ENCODE data around the gene CLDN19. TPM values are rescaled to one million over a fixed set of nuclear protein-coding genes. Genes with fewer than 3 reads are reported as not detected.
A peak's percentile ranks its signal among the peaks of the same experiment; 100 is the strongest.

Gene CLDN19
- total RNA-seq (under 1 TPM in 1 of 5 donors, not detected in 4; 0.37 TPM), polyA plus RNA-seq (not detected)
- long read RNA-seq, donor 1 = 0 reads
- long read RNA-seq, donor 2 = 0 reads
- long read RNA-seq, donor 3 = 0 reads
- long read RNA-seq, donor 4 = 0 reads
- long read RNA-seq, donor 5, partial matches to known transcripts = 0 of 1 reads
- long read RNA-seq, donor 5, other reads (novel, unspliced or antisense) = 0 of 1 reads
- long read RNA-seq, donor 6 = 0 reads
- long read RNA-seq, donor 7, partial matches to known transcripts = 0 of 1 reads
- long read RNA-seq, donor 7, other reads (novel, unspliced or antisense) = 0 of 1 reads
- long read RNA-seq, donor 8 = 0 reads
- long read RNA-seq, donor 9 = 0 reads
- long read RNA-seq, donor 10 = 0 reads

- intact Hi-C loops (cut with DNase I; ENCODE audit: low total_unique reads) = loop anchor here (10.0 kb wide), 2 partner anchors 165 to 595 kb away; no protein-coding TSS in a partner anchor
- H3K36me3 ChIP-seq = no peaks in the 10 kb centered on the region
- H3K9me3 ChIP-seq = no peaks in the 10 kb centered on the region
- H3K4me1 ChIP-seq = peaks cover 0 to 15% (median 0%) of the 10 kb centered on the region in 4 donors
- no peak within 1 kb of the TSS for H3K27ac ChIP-seq
- no peak within 1 kb of the TSS for H3K4me3 ChIP-seq
- WGBS, 5 donors = 61 to 75% (median 67%) methylated on average over 17 to 27 of the region's 27 CpGs
- H3K27me3 ChIP-seq = no peaks in the 10 kb centered on the region
- TF ChIP-seq POLR2A (IDR thresholded peaks at IDR 0.05) (no peak), POLR2AphosphoS5 (IDR thresholded peaks at IDR 0.05) (no peak), EP300 (IDR thresholded peaks at IDR 0.05) (no peak), CTCF (IDR thresholded peaks at IDR 0.05) (no peak)
- peak in 1 of 2 donors; percentile 58 for DNase-seq
These were observed at the start of gene CLDN19 for GRCh38 chr1:42739753-42740700. Gene CLDN19, minus strand, starts transcription at chr1:42740236. Its CDS starts 173 bp downstream, at chr1:42740063.

- Histone ChIP-seq H3K9me3 (no peaks in the 10 kb centered on the region), H3K27me3 (peaks cover 0 to 13% (median 0%) of the 10 kb centered on the region in 3 donors), H3K4me3 (no peak overlapping the region), H3K4me1 (peaks cover 9 to 15% (median 14%) of the 10 kb centered on the region in 4 donors), H3K36me3 (peaks cover 0 to 5% (median 4%) of the 10 kb centered on the region in 4 donors), H3K27ac (no peak overlapping the region)
- whole genome bisulfite sequencing, 5 donors = 95 to 100% (median 100%) methylated on average over 1 of the region's 1 CpG
- DNase-seq = no peak
- TF ChIP-seq POLR2A (IDR thresholded peaks at IDR 0.05) = no peak
- no peak for TF ChIP-seq EP300 (IDR thresholded peaks at IDR 0.05)
- TF ChIP-seq POLR2AphosphoS5 (IDR thresholded peaks at IDR 0.05) = no peak
- TF ChIP-seq CTCF (IDR thresholded peaks at IDR 0.05) = no peak
- intact Hi-C loops (cut with DNase I; ENCODE audit: low total_unique reads) = no loop called here
These were observed 48.0 kb upstream of the CLDN19 start for GRCh38 chr1:42788021-42788420.

- Histone ChIP-seq H3K27ac (no peak overlapping the region), H3K27me3 (peaks cover 0 to 13% (median 0%) of the 10 kb centered on the region in 3 donors), H3K4me3 (no peak overlapping the region), H3K4me1 (peaks cover 9 to 15% (median 14%) of the 10 kb centered on the region in 4 donors), H3K9me3 (no peaks in the 10 kb centered on the region), H3K36me3 (peaks cover 0 to 24% (median 17%) of the 10 kb centered on the region in 4 donors)
- no peak for DNase-seq
- TF ChIP-seq POLR2AphosphoS5 (IDR thresholded peaks at IDR 0.05) = no peak
- no peak for TF ChIP-seq POLR2A (IDR thresholded peaks at IDR 0.05)
- TF ChIP-seq EP300 (IDR thresholded peaks at IDR 0.05) = no peak
- TF ChIP-seq CTCF (IDR thresholded peaks at IDR 0.05) = no peak
- 81 to 90% (median 87%) methylated on average over 5 of the region's 5 CpGs for WGBS, 5 donors
- intact Hi-C loops (cut with DNase I; ENCODE audit: low total_unique reads) = no loop called here
These were observed 46.1 kb upstream of the CLDN19 start for GRCh38 chr1:42786097-42786496.

Measured in stomach (tissue), 19 donors.